GM19324 (cell line): ENCODE measurements around the gene KCNQ1OT1.

Experiments
- ATAC-seq: cut with Tn5 transposase; IDR thresholded peaks from one replicate; pipeline ENCODE4 v1.9.1; 2021; ENCODE audit warnings: mild to moderate bottlenecking, moderate library complexity; ENCODE audit not compliant: unreplicated experiment, low FRiP score

Gene KCNQ1OT1

GRCh38 chr11:2699531-2700414, at the start of gene KCNQ1OT1:
Gene KCNQ1OT1, minus strand, starts transcription at chr11:2699994.
- peak; percentile 87 for ATAC-seq

DNA sequence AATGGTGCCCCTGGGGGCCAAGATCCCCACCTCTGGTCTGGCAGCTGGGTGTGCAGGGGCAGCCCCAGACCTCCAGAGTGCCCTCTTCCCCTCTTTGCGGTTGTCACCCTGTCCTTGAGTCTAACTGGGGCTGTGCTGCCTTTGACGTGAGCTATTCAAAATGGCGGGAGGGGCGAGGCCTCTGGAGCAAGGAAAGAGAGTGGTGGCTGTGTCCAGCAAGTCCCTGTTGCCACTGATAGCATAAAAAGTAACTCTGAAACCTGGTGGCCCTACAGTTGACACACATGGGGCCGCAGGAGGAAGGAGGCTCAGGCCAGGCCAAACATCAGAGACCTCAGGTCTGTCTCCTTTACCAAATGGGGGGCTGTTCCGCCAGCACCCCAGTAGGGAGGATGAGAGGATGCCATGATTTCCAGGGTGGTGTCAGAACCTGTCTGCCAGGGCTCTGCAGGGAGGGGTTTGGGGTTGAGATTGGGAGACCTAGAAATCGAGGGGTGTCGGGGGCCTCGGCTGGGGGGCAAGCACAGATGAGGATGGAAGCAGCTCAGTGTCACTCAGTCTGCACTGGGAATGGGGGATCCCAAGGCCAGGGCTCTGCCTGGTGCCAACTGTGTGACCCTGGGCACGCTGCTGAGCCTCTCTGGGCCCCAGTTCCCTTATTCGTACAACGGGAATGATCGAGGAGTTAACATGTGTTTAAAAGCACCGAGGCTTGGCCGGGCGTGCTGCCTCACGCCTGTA, 49.2 kb upstream of the KCNQ1OT1 start:
- no peak for ATAC-seq

DNA sequence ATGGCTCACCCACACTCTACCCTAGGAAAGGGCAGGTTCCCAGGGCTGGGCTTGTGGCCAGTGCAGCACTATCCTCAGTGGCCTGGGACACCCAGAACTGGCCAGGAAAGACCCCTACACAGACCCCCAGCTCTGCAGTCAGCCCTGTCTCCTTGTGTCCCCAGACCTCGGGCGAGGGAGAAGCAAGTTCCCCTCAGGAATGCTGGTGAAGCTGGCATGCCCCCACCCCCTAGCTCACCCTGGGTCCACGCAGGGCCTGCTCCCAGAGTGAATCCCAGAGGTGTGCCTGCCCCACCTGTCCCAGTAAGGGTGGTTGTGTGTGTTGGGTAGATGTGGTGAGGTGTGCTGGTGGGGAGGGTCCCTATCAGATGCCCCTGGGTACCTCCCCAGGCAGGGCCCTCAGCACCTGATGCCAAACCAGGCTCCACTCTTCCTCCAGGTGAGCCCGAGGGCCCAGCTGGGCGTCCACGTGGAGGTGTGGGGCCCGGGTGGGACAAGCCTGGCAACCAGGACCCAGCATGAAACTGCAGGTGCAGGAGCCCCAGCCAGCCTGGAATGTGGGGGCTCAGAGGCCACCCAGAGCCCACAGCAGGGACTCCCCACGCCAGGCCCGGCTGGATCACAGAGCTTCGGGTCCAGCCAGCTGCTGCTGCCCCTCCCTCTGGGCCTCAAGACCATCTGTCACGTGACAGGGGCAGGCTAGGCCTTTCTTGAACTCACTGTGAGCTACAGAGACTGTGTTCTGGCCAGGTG, 48.4 kb upstream of the KCNQ1OT1 start:
- ATAC-seq: no peak

DNA sequence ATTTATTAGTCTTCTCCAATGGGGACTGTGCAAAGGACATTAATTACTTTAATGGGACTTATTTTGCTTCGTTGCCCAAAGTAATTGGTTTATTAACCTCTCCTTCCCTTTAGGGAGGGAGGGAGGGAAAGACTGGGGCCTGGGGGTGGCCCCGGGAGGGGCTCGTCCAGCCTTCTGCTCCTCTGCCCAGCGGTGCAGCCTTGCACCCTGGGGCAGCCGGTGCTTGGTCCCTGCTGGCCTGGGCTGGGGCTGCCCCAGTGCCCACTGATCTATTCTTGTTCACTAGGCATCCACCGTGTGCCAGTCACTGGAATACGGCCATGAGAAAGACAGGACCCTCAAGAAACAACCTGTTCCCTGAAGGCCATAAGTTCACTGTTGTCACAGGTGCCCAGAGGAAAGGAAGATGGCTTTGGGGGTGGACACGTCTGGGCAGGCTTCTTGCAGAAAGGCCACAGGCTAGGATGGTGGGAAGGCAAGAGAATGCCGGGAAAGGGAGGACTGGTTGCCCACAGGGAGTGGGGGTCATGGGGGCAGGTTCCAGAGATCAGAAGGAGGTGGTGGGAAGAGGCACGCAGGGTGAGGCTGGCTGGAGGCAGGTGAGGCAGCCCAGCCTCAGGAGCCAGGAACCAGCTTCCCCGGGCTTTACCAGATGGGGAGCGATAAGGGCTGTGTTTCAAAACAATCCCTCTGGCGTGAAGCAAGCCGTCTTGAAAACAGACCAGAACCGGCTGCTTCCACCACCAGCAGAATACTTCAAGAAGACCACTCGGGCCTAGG, 47.6 kb upstream of the KCNQ1OT1 start:
- no peak for ATAC-seq

- no peak for ATAC-seq
These were observed 46.8 kb upstream of the KCNQ1OT1 start for GRCh38 chr11:2746401-2747247.

GRCh38 chr11:2745511-2745910, 45.7 kb upstream of the KCNQ1OT1 start:
- ATAC-seq: no peak

DNA sequence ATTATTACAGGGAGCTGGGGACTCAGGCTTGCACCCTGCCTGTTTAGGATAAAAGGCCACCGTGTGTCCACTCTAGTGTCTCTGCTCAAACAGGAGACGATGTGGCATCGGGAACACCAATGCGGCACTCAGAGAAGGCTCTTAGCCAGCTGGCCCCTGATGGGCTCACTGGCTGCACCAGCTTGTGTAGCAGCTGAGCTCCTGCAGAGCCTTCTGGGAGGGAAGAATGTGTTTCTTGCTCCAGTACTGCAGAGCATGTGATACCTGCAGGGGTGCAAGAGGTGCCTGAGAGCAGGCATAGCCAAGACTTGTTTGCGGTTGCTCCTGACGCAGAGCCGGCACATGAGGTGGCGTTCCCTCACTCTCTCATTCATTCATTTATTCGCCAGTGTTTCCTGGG, 44.4 kb upstream of the KCNQ1OT1 start:
- no peak for ATAC-seq

GRCh38 chr11:2743427-2744110, 43.8 kb upstream of the KCNQ1OT1 start:
- no peak for ATAC-seq

- no peak for ATAC-seq
These were observed 43.0 kb upstream of the KCNQ1OT1 start for GRCh38 chr11:2742611-2743426.

- no peak for ATAC-seq
These were observed 42.4 kb upstream of the KCNQ1OT1 start for GRCh38 chr11:2742201-2742600.

DNA sequence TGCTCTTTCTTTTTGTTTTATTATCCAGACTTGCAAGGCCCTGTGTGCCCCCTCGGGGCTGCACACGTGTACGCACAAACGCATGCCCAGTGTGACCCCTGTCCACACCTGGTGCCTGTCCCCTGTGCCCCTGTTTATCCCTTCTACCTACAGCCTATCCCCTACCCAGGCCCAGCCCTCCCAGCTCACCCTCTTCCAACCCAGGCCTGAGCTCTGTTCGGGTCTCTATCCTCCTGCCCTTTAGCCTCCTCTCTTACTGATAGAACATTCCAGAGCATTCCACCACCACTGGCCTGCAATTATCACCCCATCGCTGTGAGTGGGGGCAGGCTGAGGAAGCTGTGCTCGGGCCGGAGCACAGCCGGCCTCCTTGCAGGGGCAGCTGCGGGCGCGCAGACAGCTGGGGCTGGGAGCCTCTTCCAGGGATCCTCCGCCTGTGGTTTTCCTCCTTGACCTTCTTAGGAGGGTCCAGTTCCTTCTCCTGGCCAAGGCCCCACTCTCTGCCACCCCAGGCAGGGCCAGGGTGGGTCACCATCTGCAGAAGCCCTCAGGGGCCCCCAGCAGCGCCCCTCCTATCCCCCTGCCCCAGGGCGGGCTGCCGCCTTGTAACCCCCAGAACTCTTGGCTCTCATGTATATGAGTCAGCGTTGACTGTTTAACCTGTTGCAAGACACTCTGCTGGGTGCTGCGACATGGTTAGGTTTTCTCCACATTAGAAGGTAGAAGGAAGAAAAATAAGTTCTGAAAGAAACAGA, 41.8 kb upstream of the KCNQ1OT1 start:
- ATAC-seq: no peak

GRCh38 chr11:2741006-2741376, 41.2 kb upstream of the KCNQ1OT1 start:
- ATAC-seq: no peak

DNA sequence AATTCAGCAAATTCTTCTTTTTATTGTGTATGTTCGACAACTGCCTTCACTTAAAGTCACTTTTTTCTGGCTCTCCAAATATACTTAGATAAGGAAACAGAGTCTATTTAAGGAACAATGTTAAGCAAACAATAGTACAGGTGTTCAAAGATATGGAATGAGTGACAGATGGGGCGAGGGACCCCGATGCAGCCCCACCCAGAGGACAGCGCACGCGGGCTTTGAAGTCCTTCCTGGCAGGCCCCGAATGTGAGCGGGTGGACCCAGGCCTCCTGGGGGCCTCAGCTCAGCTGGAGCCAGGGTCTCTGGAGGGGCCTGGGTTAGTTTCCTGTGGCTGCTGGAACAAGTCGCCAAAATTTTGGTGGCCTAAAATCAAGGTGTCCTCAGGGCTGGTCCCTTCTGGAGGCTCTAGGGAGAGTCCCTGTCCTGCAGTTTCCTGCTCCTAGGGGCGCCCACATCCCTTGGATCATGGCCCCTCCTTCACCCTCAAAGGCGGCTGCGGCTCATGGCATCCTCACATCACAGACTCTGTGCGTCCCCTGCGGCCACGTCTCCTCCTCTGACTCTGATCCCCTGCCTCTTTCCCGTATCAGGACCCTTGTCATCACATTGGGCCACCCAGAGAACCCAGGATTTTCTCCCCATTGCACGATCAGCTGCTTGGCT, 40.6 kb upstream of the KCNQ1OT1 start:
- ATAC-seq: no peak

DNA sequence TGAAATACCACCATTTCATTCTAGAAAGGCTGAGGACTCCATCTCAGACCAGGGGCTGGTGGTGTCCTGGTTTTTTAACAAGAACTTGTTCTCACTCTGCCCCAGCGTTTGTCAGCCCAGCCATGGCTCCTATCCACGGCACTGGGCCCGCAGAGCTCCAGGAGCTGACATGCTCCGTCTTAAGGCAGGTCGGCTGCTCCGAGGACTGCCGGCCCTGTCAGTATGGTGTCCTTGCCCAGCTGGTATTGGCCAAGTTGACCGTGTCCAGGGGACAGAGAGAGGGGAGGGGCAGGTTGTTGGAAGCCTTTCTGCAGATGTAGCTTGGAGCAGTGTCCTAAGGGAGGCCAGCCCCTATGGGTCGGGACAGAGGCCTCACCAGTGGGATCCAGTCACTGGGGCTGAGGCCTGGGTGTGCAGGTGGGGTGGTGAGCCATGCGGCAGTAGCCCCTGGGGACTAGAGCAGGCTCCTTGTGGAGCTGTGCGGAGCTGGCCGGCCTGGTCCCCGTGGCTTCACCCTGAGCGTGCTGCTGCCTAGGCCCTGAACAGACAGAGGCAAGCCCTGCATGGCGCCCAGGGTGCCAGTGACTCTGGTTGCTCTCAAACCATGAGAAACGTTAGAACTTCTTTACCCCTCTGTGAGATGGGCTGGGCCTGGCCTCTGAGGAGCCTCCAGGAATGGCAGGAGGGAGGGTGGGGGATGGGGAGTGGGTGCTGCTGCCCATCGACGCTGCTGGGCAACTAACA, 39.9 kb upstream of the KCNQ1OT1 start:
- ATAC-seq: no peak

DNA sequence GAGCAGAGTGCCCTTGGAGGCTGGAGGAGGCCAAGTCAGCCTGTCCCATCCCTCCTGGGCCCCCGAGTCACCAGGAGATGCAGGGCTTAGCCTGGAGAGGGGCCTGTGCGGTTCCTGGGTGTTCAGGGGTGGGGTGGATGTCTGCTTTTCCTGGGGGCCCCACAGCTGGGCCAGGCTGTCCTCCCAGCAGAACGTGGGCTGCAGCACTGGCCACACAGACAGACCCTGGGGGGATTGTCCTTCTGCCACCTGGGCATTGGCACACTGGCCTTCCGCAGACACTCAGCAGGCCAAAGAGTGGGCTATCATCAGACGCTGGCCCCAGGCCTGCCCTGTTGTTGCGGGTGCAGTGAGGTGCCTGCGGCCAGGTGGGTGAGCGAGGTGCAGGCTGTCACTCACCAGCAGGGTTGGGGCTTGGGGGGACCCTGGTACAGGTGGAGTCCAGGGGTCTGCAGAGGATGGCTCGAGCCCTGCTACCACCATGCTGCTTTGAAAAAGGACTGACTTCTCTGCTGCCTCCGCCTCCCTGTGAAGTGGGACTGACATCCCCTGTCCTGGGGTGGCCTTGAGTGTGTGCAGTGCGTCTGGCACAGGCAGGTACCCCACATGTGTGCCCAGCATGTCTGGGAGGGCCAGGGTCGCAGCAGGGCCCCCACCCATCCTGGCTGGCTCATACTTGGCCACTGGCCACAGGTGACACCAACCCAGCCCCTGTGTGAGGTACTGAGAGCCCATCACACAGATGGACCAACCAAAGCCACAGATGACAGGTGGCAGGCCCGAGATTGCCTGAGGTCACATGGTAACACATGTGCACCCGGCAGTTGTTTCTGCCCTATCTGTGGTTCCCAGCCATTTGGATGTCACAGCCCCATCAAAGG, 39.0 kb upstream of the KCNQ1OT1 start:
- no peak for ATAC-seq
